Measurements from ENCODE around the gene FRYL. TPM values are rescaled to one million over a fixed set of nuclear protein-coding genes. Genes with fewer than 3 reads are reported as not detected.
"Not testable (repeated sequence)": the region's sequence is repeated elsewhere in the genome, so short reads cannot be mapped to it uniquely, and the experiment has no call there.

Gene FRYL
- total RNA-seq, 1 donor from 2014 or later: 88.6 TPM

DNA sequence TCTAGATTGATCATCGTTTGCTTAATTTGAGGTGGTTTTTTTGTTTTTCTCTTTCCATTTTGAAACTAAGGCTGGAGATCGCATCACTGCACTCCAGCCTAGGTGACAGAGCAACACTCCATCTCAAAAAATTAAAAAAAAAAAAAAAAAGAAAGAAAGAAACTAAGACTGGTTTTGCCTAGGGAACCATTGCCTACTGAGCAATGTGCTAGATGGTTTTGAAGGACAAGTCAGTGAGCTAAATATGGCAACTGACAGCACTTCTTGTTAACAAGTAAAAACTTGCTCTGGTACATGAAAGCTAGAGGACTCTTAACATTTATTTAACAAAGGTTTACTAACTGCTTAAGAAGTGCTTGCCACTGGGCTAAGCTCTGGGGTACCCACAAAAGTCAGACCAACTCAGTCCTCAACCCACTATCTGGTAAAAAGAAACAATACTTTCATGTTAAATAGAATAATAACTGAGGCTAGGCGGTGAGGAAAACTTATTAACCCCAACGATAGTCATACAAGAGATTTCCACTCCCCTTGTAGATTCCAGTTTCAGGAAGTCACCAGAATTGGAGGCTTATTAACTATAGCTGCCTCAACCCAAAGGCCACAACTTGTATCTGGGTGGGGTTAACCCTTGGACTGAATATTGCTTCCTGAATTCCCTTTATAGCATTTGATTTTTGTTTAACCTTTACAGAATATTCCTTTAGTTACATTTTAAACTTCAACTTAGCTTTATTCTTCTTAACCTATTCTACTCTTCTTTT is 111.6 kb downstream of the FRYL start:
- intact Hi-C loops (cut with micrococcal nuclease): no loop called here

DNA sequence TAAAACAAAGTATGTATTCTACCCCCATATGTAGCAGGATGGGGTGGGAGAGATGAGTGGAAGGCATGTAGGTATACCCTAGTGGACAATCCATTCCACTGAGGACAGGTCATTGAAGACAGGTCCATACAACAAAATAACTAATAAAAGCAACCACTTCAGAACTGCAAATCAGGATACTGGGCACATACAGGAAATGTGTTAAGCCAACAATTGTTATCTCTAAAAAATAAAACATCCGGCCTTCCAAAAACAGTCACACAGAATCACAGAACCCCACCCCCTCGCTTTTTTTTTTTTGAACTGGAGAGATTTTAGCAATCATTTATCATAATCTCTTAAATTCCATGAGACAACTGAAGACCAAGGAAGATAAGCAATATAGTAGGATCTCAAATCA is 112.9 kb downstream of the FRYL start:
- intact Hi-C loops (cut with micrococcal nuclease): no loop called here

DNA sequence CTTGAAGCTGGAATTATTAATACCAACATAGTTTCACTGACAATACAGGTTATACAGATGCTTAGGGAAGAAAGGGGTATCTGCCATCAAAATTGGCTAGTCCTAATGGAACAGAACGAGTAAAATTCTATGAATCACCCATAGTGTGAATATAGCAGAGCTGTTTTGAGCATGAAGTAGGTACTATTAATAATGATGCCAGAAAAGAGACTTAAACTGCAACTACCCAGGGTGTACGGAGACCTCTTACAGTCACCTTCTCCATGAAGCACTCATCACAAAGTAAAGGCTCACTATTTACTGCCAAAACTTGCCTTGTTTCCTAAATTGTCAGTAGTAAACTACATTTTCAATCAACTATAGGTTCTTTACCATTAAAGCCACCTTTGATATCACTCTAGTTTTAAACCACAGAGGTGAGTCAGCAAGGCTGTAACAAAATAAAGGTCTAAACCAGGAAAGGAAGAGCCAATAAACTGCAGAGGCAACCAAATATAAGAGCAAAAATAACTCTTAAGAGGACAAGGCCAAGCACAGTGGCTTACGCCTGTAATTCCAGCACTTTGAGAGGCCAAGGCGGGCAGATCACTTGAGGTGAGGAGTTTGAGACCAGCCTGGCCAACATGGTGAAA is 114.4 kb downstream of the FRYL start:
- intact Hi-C loops (cut with micrococcal nuclease): no loop called here

DNA sequence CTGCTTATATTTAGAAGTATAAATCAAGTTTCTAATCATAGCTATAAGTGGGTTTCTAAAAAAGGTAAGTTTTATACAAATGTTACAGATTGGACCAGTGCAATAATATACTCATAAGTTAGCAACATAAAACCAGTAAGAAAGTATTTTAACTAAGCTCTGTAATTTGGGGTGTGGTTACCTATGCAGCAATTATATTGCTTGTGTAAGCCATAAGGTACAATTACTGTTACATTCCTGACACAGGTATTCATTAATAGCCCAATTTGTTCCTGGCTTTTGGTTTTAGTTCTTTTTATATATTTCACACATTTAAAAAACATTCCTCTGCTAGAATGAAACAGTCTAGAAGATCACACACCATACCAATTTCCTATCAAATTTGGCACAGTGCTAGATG is 115.1 kb downstream of the FRYL start:
- intact Hi-C loops (cut with micrococcal nuclease): no loop called here

DNA sequence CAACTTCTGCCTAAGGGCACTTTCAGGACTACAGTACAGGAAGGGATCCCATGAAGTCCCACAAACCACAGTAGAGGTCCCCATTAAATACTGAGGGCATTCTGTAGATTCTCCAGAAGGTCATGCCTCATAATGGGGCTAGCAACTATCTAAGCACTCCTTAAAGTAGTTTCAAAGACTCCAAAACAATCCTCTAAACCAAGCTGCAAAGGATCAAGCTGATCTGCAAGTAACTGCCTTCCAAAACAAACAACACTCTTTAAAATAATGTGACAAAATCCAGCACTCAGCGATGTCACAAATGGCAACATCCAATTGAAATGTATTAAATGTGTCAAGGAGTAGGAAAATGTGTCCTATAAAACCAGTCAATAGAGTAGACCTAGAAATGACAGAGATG is 118.7 kb downstream of the FRYL start:
- intact Hi-C loops (cut with micrococcal nuclease): no loop called here

DNA sequence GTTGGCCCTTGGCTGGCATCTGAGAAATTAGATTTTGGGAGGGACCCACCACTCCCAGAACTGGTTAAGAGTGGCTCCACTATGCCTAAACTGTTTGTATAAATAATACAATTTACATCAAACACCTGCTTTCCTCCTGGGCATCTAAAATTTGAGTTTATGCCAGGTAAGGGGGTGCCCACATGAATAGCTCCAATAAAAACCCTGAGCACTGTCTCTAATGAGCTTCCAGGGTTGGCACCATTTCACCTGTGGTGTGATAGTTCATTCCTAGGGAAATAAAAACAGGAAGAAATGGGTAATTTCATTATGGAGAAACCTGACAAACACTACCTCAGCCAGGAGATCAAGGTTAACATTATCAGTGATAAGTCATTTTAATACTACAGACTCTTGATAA is 119.7 kb downstream of the FRYL start:
- intact Hi-C loops (cut with micrococcal nuclease): no loop called here

DNA sequence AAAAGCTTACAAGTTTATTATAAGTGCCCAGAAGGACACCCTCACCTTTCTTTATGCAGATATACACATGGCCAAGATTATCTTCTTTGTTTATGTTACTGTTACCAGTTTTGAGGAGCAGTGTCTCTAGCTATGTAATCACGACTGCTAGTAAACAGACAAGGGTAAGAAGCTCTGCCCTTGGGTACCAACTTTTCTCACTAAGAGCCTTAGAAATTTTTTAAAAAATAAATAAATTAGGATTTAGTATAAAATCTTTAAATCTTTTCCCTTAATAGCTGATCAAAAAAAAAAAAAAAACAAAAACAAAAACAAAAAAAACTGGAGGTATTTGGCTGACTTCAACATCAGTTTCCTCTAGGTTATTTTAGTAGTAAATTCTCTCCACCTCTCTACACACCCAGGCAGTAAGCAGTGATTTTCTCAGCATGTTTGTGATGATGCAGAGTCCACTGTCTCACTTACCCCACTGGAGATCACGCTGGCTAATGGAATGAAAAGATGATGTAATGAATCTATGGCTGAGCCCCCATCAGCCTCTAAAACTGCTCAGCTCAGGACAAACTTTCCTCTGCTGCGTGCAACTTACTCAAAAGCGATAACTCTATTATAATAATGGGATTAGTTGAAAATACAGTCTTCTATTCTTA is 125.9 kb downstream of the FRYL start:
- intact Hi-C loops (cut with micrococcal nuclease): loop anchor here (5.0 kb wide), 1 partner anchor 312 kb away; the partner anchor contains the start of gene SLAIN2

DNA sequence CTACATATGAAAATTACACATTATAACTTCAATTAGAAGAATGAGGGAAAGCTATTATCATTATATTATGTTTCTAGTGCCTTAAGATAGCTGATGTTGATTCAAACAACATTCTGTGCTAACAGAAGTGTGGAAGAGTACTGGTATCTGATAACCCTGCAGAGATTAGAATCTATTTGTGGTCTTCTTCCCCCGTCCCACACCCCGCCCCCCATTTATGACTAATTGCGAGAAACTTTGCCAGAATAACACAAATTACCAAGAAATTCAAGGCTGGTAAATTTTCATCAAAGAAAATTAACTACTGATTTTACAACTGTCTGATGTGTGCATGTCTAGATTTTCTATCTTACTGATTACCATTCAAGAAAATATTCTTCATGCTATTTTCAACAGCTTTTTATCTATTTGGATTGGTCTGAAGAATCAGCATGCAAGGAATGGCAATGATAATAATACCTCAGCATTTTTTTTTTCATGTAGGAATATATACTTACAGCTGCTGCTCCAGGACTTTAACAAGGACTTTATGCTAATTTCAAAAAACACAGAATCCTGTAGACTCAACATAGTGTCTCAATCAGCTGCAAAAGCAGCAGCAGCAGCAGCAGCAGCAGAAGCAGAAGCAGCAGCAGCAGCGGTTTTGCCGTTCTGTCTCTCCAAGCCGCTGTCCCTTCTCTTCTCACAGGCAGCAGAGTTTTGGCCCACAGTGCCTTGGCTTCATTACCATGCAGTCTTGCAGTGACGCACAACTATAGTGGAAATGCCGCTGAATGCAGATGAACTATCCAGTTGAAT is 126.7 kb downstream of the FRYL start:
- intact Hi-C loops (cut with micrococcal nuclease): loop anchor here (5.0 kb wide), 1 partner anchor 311 kb away; the partner anchor contains the start of gene SLAIN2

DNA sequence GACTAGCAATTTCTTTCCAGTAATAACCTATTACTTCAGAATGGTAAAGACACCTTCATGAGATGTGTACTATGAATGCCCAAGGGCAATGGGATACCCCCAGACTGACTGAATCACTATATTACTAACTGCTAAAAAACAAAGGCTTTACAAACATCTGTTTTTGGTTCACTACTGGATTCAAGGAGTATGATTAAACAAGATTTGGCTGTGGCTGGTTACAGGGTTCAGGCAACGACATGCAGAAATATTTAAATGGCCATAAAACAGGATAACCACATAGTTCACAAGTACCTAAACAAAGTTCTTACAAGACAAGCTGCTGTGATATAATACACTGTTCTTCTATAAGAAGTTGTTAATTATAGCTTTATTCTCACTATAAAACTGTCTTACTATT is 128.2 kb downstream of the FRYL start:
- intact Hi-C loops (cut with micrococcal nuclease): loop anchor here (5.0 kb wide), 1 partner anchor 310 kb away; the partner anchor contains the start of gene SLAIN2

DNA sequence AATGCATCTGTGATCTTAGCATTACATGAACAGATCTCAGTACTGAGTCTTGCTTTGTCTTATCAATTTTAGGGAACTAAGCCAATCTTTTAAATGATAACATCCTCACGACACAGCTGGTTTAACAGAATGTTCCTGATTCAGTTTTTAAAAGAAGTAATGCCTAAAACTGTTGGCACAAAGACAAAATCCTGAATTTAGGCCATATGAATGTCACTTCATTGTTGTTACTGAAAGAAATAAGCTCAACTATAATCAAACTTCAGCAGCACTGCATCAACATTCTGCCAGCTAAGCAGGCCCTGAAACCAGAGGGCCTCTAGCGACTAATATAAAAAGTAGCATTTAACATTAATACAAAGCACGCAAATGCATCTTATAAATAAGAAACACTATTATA is 130.6 kb downstream of the FRYL start:
- intact Hi-C loops (cut with micrococcal nuclease): no loop called here

DNA sequence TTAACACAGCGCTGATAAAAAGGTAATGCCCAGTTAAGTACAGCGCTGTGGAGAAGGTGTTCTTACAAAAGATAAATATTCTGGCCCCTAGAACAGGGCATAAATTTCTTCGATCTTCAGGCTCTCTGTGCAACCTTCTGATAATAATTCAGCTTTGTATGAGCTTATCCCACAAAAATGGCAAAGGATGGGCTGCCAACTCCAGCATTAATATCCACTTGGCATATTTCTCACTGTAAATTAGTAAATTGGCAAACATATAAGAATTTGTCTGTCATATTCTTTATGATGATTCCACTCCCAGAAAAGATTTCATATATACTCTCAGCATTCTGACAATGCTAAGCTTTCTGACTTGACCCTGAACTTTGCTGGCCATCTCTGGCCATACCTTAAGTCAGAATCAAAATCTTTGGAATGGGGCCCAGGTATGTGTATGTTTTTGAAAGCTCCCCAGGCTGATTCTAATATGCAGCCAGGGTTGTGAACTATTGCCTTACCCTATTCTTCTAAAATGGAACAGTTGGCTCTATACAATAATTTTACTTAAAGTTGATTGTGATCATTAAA is 134.8 kb downstream of the FRYL start:
- intact Hi-C loops (cut with micrococcal nuclease): no loop called here

DNA sequence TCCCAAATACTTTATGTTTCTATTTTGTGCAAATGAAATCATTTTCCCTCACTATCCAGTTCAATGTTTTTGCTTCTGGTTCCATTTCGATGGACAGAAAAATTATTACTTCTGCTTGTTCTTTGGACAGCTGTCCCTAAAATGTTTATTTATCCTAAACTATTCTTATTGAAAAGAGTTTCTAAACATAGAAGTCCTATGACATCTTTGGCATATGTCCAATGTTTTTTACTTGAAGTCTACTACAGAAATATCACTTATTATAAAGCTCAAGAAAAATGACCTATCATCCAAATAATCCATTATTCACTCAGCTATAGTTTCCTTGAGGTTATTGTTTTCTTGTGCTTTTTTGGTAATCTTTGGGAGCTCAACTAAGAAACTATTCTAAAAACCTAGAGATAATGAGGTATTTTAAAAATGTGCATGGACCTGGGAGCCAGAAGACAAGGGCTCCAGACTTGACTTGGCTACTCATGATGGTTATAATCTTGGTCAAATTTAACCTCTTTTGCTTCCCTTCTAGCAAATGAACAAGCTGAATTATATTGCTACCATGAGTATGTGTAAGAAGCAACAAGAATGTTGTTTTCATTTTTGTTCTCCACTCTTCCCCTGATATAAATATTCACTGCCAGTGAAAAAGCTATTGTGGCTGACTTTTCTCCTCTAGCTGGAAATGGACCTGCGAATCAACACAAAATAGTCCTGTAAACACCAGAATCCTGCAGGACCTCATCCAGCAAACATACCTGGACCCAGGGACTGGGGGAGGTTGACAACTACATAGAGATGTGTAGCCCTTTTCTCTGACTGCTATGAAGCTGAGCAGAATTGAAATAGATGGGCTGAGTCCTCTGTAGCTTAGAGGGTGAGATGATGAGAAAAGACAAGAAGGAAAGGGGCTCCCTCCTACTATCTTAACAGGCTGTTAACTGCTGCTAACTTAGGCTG is 137.4 kb downstream of the FRYL start:
- intact Hi-C loops (cut with micrococcal nuclease): no loop called here

DNA sequence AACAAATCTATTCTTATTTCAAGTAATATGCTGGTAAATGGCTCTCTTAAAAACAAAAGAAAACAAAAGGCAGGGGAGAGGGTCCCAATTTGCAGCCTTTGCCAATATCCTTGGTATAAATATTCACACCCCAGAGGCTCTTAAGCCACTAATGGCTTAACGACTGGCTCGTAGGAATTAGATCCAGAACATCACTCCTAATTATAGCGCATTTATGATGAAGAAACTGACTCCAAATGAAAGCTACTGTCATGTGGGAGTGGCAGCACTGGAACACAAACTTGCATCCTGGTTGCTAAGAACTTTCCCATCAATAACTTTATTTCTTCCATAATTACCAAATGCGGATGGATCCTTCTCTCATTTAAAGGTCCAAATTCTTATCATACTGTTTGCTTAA is 138.7 kb downstream of the FRYL start:
- intact Hi-C loops (cut with micrococcal nuclease): no loop called here

DNA sequence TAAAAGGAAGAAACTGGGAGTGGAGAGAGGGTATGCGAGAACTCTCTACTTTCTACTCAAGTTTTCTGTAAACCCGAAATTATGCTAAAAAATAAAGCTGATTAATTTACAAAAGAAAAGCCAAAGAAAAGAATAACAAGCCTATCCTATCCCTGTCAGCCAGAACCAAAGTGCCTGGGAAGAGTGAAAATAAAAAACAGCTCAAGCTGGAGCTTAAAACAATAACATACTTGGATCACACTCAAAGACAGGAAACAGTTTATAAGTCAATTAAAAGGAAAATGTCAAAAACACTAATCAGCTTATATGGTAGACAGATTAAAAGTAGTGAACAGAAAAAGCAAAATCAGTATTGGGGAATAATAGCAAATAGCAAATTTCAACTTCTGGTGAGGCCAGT is 139.4 kb downstream of the FRYL start:
- intact Hi-C loops (cut with micrococcal nuclease): no loop called here

DNA sequence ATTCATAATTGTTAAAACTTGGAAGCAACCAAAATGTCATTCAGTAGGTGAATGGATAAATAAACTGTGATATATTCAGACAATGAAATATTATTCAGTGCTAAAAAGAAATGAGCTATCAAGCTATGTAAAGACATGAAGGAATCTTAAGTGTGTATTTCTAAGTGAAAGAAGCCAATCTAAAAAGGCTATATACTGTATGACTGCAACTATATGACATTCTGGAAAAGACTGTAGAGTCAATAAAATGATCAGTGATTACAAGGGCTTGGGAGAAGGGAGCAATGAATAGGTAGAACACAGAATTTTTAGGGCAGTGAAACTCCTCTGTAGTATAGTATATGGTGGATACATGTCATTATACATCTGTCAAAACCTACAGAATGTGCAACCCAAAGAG is 139.9 kb downstream of the FRYL start:
- intact Hi-C loops (cut with micrococcal nuclease): no loop called here

DNA sequence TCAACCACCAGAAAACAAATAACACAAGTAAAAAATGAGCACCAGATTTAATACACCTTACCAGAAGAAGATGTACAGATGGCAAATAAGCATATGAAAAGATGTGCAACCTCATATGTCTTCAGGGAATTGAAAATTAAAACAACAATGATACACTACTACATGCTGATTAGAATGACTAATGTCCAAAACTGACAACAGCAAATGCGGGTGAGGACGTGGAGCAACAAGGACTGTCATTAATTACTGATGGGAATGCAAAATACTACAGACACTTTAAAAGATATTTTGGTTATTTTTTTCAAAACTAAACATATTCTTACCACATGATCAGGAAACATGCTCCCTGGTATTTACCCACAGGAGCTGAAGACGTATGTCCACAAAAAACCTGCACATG is 140.3 kb downstream of the FRYL start:
- intact Hi-C loops (cut with micrococcal nuclease): no loop called here

DNA sequence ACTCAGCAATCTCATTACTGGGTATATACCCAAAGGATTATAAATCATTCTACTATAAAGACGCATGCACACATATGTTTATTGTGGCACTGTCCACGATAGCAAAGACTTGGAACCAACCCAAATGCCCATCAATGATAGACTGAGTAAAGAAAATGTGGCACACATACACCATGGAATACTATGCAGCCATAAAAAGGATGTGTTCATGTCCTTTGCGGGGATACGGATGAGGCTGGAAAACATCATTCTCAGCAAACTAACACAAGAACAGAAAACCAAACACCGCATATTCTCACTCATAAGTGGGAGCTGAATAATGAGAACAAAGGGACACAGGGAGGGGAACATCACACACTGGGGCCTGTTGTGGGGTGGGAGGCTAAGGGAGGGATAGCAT is 141.5 kb downstream of the FRYL start:
- intact Hi-C loops (cut with micrococcal nuclease): not testable (repeated sequence)

DNA sequence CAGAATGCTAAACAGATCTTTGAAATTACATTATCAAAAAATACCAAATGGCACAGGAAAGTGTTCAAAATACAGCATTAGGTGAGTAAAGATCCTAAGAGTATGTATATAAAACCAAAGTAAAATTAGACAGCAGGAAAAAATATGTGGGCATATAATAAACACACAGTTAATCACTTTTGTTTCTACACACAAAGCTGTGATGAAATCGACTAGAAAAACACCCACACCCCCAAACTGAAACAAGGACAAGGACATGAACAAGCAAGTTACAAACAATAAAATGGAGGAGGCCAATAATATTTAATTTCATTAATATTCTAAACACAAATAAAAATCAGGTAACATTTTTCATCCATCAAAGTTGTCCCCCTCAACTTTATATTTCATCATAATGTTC is 143.2 kb downstream of the FRYL start:
- intact Hi-C loops (cut with micrococcal nuclease): no loop called here

DNA sequence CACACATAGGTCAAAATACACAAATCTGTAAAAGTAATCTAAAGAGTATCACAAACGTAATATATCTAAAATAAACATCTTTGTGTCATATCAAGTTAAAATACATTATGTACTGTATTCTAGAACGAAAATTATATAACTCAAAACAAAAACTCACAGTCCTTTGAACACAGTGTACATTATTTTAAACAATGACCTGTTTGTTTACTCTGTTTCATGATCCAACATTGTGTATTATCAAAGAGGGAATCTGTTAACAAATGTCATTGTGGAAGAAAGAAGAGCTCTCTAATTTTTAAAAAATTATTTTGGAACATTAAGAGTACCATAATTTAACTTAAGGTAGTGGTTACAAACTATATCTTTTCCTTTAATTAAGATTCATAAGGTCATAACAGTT is 144.1 kb downstream of the FRYL start:
- intact Hi-C loops (cut with micrococcal nuclease): no loop called here

DNA sequence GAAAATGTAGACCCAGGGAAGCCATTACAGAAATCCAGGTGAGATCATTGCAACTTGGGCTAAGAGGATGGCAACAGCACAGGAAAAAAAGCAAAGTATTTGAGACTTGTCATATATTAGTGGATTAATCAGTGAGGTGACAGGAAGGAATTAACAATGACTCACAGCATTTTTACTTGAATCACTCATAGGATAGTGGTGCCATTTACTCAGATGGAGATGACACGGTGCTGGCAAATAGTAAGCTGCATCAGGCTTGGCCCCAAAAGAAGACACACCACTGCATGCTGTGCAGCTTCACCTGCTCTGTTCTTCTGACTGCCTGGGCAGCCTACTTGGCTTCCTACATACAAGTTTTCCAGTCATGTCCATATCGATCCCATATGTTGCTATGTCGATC is 144.8 kb downstream of the FRYL start:
- intact Hi-C loops (cut with micrococcal nuclease): no loop called here

All from T-helper 2 cell treated with Interferon-gamma antibody and Interleukin-4, amounts not matched to agents 100 ng/mL and 5 ng/mL, for 36 hours (primary cell).